Prostate gland (tissue), 2 donors: ENCODE data around the gene ZNF862.

ENCODE experiments used
- CTCF ChIP-seq, 4 experiments: fragments of 200-600 bp in 2 of 4; fragments of 450-650 bp in 2 of 4; sonication (generic) in 2 of 4; IDR thresholded peaks; 1 replicate in 3 of 4; 2 replicates in 1 of 4; pipeline ENCODE4 v1.5.1; 2016 to 2019; ENCODE audit warnings: antibody characterized with exemption in 4 of 4, mild to moderate bottlenecking in 2 of 4, moderate library complexity in 2 of 4
- POLR2AphosphoS5 ChIP-seq: sonication (generic); formaldehyde crosslinking; IDR thresholded peaks from one replicate; pipeline ENCODE4 v1.6.1; 2017; ENCODE audit warnings: antibody characterized with exemption

DNA sequence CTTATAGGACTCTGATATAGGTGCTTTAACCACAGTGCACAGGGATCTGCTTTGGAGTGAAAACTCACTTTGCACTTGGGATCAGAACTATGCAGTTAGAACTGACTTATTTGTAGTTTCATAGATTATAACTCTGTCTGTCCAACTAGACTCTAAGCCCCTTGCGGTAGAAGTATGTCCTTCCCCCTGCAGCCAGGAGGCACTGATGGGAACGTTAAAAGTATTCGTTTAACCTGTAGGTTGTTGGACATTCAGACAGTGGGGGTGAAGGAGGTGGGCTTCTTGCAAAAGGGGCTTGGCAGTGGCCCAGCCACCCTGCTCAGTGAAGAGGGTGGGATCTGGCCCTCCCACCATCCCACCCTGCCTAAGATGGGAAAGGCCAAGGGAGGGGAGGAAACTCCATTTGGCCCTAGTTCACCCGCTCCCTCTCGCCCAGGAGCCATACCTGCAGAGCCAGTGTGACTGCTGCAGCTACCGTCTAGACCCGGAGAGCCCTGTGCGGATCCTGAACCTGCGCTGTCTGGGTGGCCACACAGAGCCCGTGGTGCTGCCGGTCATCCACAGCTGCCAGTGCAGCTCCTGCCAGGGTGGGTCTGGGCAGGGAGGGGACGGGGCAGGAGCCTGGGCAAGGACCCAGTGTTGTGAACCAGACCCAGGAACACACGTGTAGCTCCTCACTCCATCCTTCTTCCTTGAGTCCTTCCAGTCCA lies 5.7 kb upstream of the ZNF862 start:
- TF ChIP-seq CTCF (IDR thresholded peaks at IDR 0.05) (no peak), POLR2AphosphoS5 (no peak)
